IMR-90 (cell line): ENCODE results near the gene RASGEF1C. TPM values are rescaled to one million over a fixed set of nuclear protein-coding genes. Genes with fewer than 3 reads are reported as not detected.

Source experiments
- ATAC-seq: fragments of 200-7000 bp; cut with Tn5 transposase; 2 replicates; pipeline ENCODE4 v1.9.1; 2020; ENCODE audit warnings: low read depth, mild to moderate bottlenecking, moderate library complexity
- BruUV-seq: library from RNA; stranded (reverse); fragments of 400-500 nt; replicated peaks from 2 replicates; lab custom pipeline; 2021; lab: Mats Ljungman, UMichigan
- CTCF ChIA-PET: fragments of 300-600 bp; formaldehyde crosslinking; extraction: SDS; loops from one replicate; lab custom pipeline; 2021; ENCODE audit warnings: antibody characterized with exemption; lab: Yijun Ruan, JAX
- POLR2A ChIA-PET: fragments of 300-600 bp; sonication (Branson Sonifier 250); formaldehyde crosslinking; loops from one replicate; lab custom pipeline; 2022; ENCODE audit warnings: antibody characterized with exemption; ENCODE audit not compliant: unreplicated experiment; lab: Charles Lee
- DNase-seq: peaks from one replicate; pipeline ENCODE4 v3.0.0; 2013
- H2AFZ ChIP-seq: replicated peaks from 2 replicates; pipeline ENCODE3; 2013; ENCODE audit warnings: low read length, mild to moderate bottlenecking; ENCODE audit not compliant: poor library complexity
- H2AK5ac ChIP-seq: 2 replicates; pipeline ENCODE4 v1.6.1; 2013; ENCODE audit warnings: low read depth, low read length, inconsistent platforms
- H2AK9ac ChIP-seq: replicated peaks from 2 replicates; pipeline ENCODE3; 2013; ENCODE audit warnings: mild to moderate bottlenecking, low read depth, low read length, moderate library complexity; ENCODE audit not compliant: poor library complexity
- H2BK120ac ChIP-seq: 2 replicates; pipeline ENCODE4 v1.6.1; 2013; ENCODE audit warnings: low read depth, low read length, inconsistent platforms
- H2BK15ac ChIP-seq: 3 replicates; pipeline ENCODE4 v1.6.1; 2013; ENCODE audit warnings: low read depth, low read length, inconsistent platforms
- H2BK20ac ChIP-seq: 2 replicates; pipeline ENCODE4 v1.6.1; 2013; ENCODE audit warnings: low read depth, mild to moderate bottlenecking, inconsistent platforms, low read length, moderate library complexity
- H2BK5ac ChIP-seq: 2 replicates; pipeline ENCODE4 v1.6.1; 2013; ENCODE audit warnings: mild to moderate bottlenecking, low read depth, low read length, inconsistent platforms; ENCODE audit not compliant: poor library complexity, severe bottlenecking
- H3K14ac ChIP-seq: replicated peaks from 2 replicates; pipeline ENCODE4 v1.6.1; 2013; ENCODE audit warnings: low read depth, low read length, inconsistent platforms
- H3K18ac ChIP-seq: 2 replicates; pipeline ENCODE4 v1.6.1; 2013; ENCODE audit warnings: low read depth, low read length, control low read depth
- H3K23ac ChIP-seq: 2 replicates; pipeline ENCODE4 v1.6.1; 2013; ENCODE audit warnings: low read depth, low read length, inconsistent platforms
- H3K27ac ChIP-seq: 2 replicates; pipeline ENCODE4 v1.5.1; 2013; ENCODE audit warnings: mild to moderate bottlenecking, control low read depth, low read length; ENCODE audit not compliant: insufficient read depth
- H3K27me3 ChIP-seq: 2 replicates; pipeline ENCODE4 v1.6.1; 2013; ENCODE audit warnings: low read length; ENCODE audit not compliant: control insufficient read depth, insufficient read depth
- H3K36me3 ChIP-seq: 2 replicates; pipeline ENCODE4 v1.6.1; 2013; ENCODE audit warnings: low read length, mixed read lengths; ENCODE audit not compliant: control insufficient read depth, insufficient read depth
- H3K4ac ChIP-seq: 2 replicates; pipeline ENCODE4 v1.6.1; 2013; ENCODE audit warnings: low read depth, low read length, inconsistent platforms
- H3K4me1 ChIP-seq: 2 replicates; pipeline ENCODE4 v1.6.1; 2013; ENCODE audit warnings: low read length, mixed read lengths; ENCODE audit not compliant: control insufficient read depth, insufficient read depth
- H3K4me2 ChIP-seq: 2 replicates; pipeline ENCODE4 v1.6.1; 2013; ENCODE audit warnings: low read depth, mild to moderate bottlenecking, control low read depth, low read length, moderate library complexity
- H3K4me3 ChIP-seq: 2 replicates; pipeline ENCODE4 v1.5.1; 2013; ENCODE audit warnings: low read depth, mild to moderate bottlenecking, control low read depth, low read length, moderate library complexity; ENCODE audit not compliant: insufficient read depth
- H3K56ac ChIP-seq: 2 replicates; pipeline ENCODE4 v1.6.1; 2013; ENCODE audit warnings: low read length, inconsistent platforms; ENCODE audit not compliant: insufficient read depth; ENCODE audit errors: extremely low read depth
- H3K79me1 ChIP-seq, 2 experiments: 2 replicates each; pipeline ENCODE4 v1.6.1; 2013; ENCODE audit warnings: low read length in 2 of 2, inconsistent platforms in 1 of 2, low read depth in 1 of 2
- H3K9ac ChIP-seq: 2 replicates; pipeline ENCODE4 v1.6.1; 2013; ENCODE audit warnings: low read depth, low read length, control low read depth
- H3K9me1 ChIP-seq: 2 replicates; pipeline ENCODE4 v1.6.1; 2013; ENCODE audit warnings: low read length, inconsistent platforms; ENCODE audit not compliant: insufficient read depth
- H3K9me3 ChIP-seq: 2 replicates; pipeline ENCODE4 v1.6.1; 2013; ENCODE audit warnings: low read length; ENCODE audit not compliant: control insufficient read depth, insufficient read depth
- H4K20me1 ChIP-seq: 2 replicates; pipeline ENCODE4 v1.6.1; 2013; ENCODE audit warnings: low read length, inconsistent platforms; ENCODE audit not compliant: insufficient read depth
- H4K5ac ChIP-seq: 2 replicates; pipeline ENCODE4 v1.6.1; 2013; ENCODE audit warnings: mild to moderate bottlenecking, low read depth, low read length, control low read depth
- H4K8ac ChIP-seq, 2 experiments: 2 replicates each; pipeline ENCODE4 v1.6.1; 2013; ENCODE audit warnings: low read depth in 2 of 2, low read length in 2 of 2, control low read depth in 1 of 2, inconsistent platforms in 1 of 2
- H4K91ac ChIP-seq: 2 replicates; pipeline ENCODE4 v1.6.1; 2013; ENCODE audit warnings: low read depth, low read length, inconsistent platforms; ENCODE audit not compliant: insufficient read depth
- BHLHE40 ChIP-seq: fragments of 150-350 bp; IDR thresholded peaks from 2 replicates; pipeline ENCODE4 v1.6.1; 2016; ENCODE audit warnings: mild to moderate bottlenecking, low read depth, low read length
- CEBPB ChIP-seq: IDR thresholded peaks from 2 replicates; pipeline ENCODE4 v1.6.1; 2012; ENCODE audit warnings: low read depth, low read length, improper control_type of control experiment
- CHD1 ChIP-seq: IDR thresholded peaks from 2 replicates; pipeline ENCODE4 v1.6.1; 2012; ENCODE audit warnings: low read depth, low read length, improper control_type of control experiment
- CTCF ChIP-seq: conservative IDR thresholded peaks from 2 replicates; pipeline ENCODE4 v1.5.1; 2012; ENCODE audit warnings: mild to moderate bottlenecking, low read depth, low read length, improper control_type of control experiment
- ELK1 ChIP-seq: fragments of 150-350 bp; IDR thresholded peaks from 2 replicates; pipeline ENCODE4 v1.6.1; 2016; ENCODE audit warnings: low read depth, mild to moderate bottlenecking, low read length, moderate library complexity, borderline replicate concordance
- FOS ChIP-seq: fragments of 150-350 bp; IDR thresholded peaks from 2 replicates; pipeline ENCODE4 v1.6.1; 2016; ENCODE audit warnings: low read depth, low read length
- MAFK ChIP-seq: IDR thresholded peaks from 2 replicates; pipeline ENCODE4 v1.6.1; 2012; ENCODE audit warnings: low read depth, low read length, improper control_type of control experiment
- MAZ ChIP-seq: IDR thresholded peaks from 2 replicates; pipeline ENCODE4 v1.6.1; 2012; ENCODE audit warnings: low read depth, mild to moderate bottlenecking, low read length, improper control_type of control experiment, moderate library complexity, borderline replicate concordance
- MXI1 ChIP-seq: IDR thresholded peaks from 2 replicates; pipeline ENCODE4 v1.6.1; 2012; ENCODE audit warnings: low read depth, mild to moderate bottlenecking, low read length, moderate library complexity, borderline replicate concordance
- NFE2L2 ChIP-seq: fragments of 150-350 bp; IDR thresholded peaks from 2 replicates; pipeline ENCODE4 v1.6.1; 2016; ENCODE audit warnings: low read depth, mild to moderate bottlenecking, low read length
- POLR2A ChIP-seq: IDR thresholded peaks from 2 replicates; pipeline ENCODE4 v1.6.1; 2012; ENCODE audit warnings: mild to moderate bottlenecking, low read depth, low read length
- RAD21 ChIP-seq: IDR thresholded peaks from 2 replicates; pipeline ENCODE4 v1.6.1; 2012; ENCODE audit warnings: low read length, improper control_type of control experiment
- RCOR1 ChIP-seq: IDR thresholded peaks from 2 replicates; pipeline ENCODE4 v1.6.1; 2012; ENCODE audit warnings: mild to moderate bottlenecking, low read length, improper control_type of control experiment; ENCODE audit not compliant: insufficient replicate concordance
- RFX5 ChIP-seq: IDR thresholded peaks from 2 replicates; pipeline ENCODE4 v1.8.0; 2012; ENCODE audit warnings: low read depth, mild to moderate bottlenecking, low read length, moderate library complexity
- SMC3 ChIP-seq: fragments of 150-350 bp; IDR thresholded peaks from 2 replicates; pipeline ENCODE4 v1.6.1; 2016; ENCODE audit warnings: low read depth, mild to moderate bottlenecking, antibody characterized with exemption, low read length, moderate library complexity
- WGBS, 2 experiments: methylation state at CpG; one replicate each; pipeline versions ENCODE4 v1.1.5 to v1.1.7; 2013; ENCODE audit warnings: missing lambda C conversion rate in 2 of 2; ENCODE audit not compliant: insufficient read length in 1 of 2; ENCODE audit errors: extremely low coverage in 2 of 2; 5-methylcytosine and 5-hydroxymethylcytosine counted together
- dilution Hi-C: fragments of 300-500 bp; cut with HindIII; formaldehyde crosslinking; loops from one replicate; pipeline ENCODE4 v1.14.3; 2018; ENCODE audit warnings: low sequenced_read_pairs; ENCODE audit not compliant: unreplicated experiment
- in situ Hi-C: fragments of 300-500 bp; cut with MboI; formaldehyde crosslinking; loops from 3 replicates; pipeline ENCODE4 v1.14.3; 2019; ENCODE audit warnings: low sequenced_read_pairs, inconsistent platforms, mixed read lengths
- intact Hi-C: fragments of 100-400 bp; cut with micrococcal nuclease; formaldehyde crosslinking; loops from 2 replicates; pipeline ENCODE4 v1.10.0; 2022
- polyA plus RNA-seq, 3 experiments: library from polyadenylated mRNA; depleted of rRNA; stranded (reverse); fragments of >200 nt; gene quantifications; 2 replicates each; pipeline ENCODE4 v1.2.3, GENCODE V29; 2012; ENCODE audit warnings: low replicate concordance in 1 of 3
- total RNA-seq: library from RNA; depleted of rRNA; stranded (reverse); fragments of >200 nt; gene quantifications from 2 replicates; pipeline ENCODE4 v1.2.3, GENCODE V29; 2012

RASGEF1C gene
- total and polyA plus RNA-seq, 2 of the 4 experiments (the other 2 are of a cell fraction): not detected

DNA sequence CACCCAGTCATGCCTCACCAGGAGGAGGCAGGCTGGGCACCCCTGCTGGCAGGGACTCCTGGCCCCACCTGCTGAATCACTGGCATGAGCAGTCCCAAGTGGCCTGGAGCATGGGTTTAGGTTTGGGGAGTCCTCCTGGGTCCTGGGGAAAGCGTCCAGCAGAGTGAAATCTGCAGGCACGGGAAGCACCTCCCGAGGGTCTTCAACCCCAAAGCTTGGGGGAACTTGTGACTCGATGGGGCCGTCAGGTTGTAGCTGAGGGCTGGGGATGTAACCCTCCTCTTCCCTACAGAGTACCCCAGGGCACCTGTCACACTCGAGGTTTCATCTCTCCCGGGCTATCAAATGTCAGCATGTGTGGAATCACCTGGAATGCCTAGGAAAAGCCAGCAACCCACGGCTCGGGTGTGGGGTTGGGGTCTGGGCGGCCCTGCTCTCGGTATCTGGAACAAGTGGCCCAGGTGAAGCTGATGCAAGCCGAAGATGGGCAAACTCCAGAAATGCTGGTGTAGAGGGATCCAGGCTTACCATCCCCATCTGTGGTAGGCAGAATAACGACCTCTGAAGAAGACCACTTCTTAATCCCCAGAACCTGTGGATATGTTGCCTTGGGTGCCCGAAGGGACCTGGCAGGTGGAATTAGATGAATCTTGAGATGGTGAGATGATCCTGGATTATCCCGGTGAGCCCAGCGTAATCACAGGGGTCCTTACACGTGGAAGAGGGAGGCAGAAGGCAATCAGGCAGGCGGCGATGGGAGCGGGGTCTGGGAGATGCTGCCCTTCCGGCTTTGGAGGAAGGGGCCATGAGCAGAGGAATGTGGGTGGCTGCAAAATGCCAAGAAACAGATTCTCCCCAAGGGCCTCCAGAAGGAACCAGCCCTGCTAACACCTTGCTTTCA lies 6.1 kb upstream of the RASGEF1C start:
- ATAC-seq (no peak), DNase-seq (no peak)
- H2BK20ac ChIP-seq: no peak overlapping the region
- H3K4me3 ChIP-seq: no peak overlapping the region
- intact Hi-C loops (no loop called here), dilution Hi-C loops (no loop called here), in situ Hi-C loops (no loop called here)
- H3K4ac ChIP-seq: no peak overlapping the region
- H3K18ac ChIP-seq: no peak overlapping the region
- H3K9ac ChIP-seq: no peak overlapping the region
- H3K9me1 ChIP-seq: no peaks in the 10 kb centered on the region; the same call in 1 of the 2 replicates
- H4K20me1 ChIP-seq: no peaks in the 10 kb centered on the region
- no peaks in the 10 kb centered on the region for H3K79me1 ChIP-seq
- no peak overlapping the region for H3K27ac ChIP-seq
- no peak overlapping the region for H3K56ac ChIP-seq
- H3K27me3 ChIP-seq: no peaks in the 10 kb centered on the region; the same call in 1 of the 2 replicates
- no peak overlapping the region for H2BK15ac ChIP-seq
- CTCF ChIA-PET: no interaction called here
- H3K9me3 ChIP-seq: peaks cover 14% of the 10 kb centered on the region; the same call in 1 of the 2 replicates
- no peak overlapping the region for H2AK5ac ChIP-seq
- no peak overlapping the region for H4K5ac ChIP-seq
- BruUV-seq: no TSS peak
- H2BK5ac ChIP-seq: no peak overlapping the region
- H3K36me3 ChIP-seq: no peaks in the 10 kb centered on the region
- no peaks in the 10 kb centered on the region for H3K4me1 ChIP-seq
- H4K8ac ChIP-seq: no peak overlapping the region
- H4K91ac ChIP-seq: no peak overlapping the region
- no peak overlapping the region for H2AFZ ChIP-seq
- no peak overlapping the region for H3K4me2 ChIP-seq
- WGBS, 2 experiments: no CpG with 5 or more reads among the region's 21 CpGs
- H2AK9ac ChIP-seq: no peak overlapping the region
- H3K23ac ChIP-seq: no peak overlapping the region
- no peak overlapping the region for H3K14ac ChIP-seq
- POLR2A ChIA-PET: no interaction called here
- no peak overlapping the region for H2BK120ac ChIP-seq
- TF ChIP-seq POLR2A: no peak
- no peak for TF ChIP-seq CEBPB
- TF ChIP-seq FOS: no peak
- no peak for TF ChIP-seq MAZ
- no peak for TF ChIP-seq RFX5
- no peak for TF ChIP-seq ELK1
- TF ChIP-seq CHD1: no peak
- TF ChIP-seq MAFK: no peak
- TF ChIP-seq RAD21: no peak
- TF ChIP-seq NFE2L2: no peak
- no peak for TF ChIP-seq RCOR1
- TF ChIP-seq MXI1: no peak
- TF ChIP-seq SMC3: no peak
- no peak for TF ChIP-seq CTCF
- no peak for TF ChIP-seq BHLHE40
